Activated T-cell treated with anti-CD3 and anti-CD28 coated beads, Interleukin-2, amount 50 U/mL, for 48 hours (primary cell): ENCODE measurements around the gene KRR1.
A peak's percentile ranks its signal among the peaks of the same experiment; 100 is the strongest.

ENCODE experiments used
- DNase-seq, 2 experiments: peaks; one replicate each; pipeline ENCODE4 v3.0.0-alpha.2; 2020

The KRR1 gene

DNA sequence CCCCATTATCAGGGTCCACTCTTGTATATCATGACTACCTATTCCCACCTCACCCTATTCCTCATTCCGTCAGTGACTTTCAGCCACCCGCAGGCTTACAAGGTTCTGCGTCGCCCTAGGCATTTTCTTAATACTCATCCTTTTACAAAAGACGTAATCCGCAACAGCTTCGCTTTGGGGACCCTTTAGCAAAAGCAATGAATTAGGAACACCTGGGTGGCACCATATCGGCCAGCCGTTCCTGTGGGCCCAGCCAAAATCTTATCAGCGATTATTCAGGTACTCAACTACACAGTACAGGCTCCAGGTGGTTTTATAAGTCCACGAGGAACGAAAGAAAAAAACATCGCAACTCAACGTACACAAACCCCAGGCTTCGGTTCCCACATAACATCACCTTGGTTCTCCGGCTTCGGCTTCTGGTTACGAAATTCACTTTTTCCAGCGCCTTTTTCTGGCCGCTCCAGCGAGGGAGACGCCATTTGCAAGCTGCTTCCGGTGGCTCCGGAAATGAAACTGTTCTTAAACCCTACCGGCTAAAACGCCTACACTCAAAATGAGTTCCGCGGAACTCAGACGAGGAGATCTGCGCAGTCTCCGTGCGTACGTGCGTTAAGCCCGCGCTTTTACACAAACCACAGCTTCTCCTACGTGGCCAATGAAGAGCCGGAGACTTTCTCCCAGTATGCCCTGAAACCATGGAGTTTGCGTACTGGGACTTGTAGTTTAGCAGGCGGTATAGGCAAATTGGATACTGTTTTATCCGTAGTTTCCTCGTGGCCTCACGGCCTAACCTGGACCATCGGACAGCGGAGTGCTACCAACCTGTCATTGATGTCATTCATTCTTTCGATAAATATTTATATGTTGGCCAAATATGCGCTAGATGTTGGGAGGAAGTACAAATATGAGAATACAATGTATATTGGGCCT, at the start of gene KRR1:
Gene KRR1, minus strand, starts transcription at position 494 of the 933 bp plus-strand sequence. Its CDS starts 12 bp downstream, at position 482.
- peak; percentile 86 to 90 for DNase-seq

DNA sequence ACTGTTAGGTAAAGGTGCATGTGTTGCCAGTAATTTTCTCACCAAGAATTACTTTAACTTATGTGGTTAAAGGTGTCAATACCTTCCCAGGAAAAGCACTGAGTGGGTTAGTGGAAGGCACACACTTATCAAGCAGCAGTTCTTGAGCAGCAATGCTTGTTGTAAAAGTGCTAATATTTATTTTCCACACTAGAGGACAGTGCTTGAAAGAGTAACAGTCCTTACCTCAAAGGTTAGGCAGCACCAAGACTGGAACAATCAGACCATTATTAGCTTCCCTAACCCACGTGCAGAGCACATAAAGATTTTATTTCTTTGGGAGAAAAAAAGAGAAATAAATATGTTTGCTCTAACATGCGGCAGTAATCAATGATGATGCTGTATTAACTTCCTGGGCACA, 48.8 kb upstream of the KRR1 start:
- DNase-seq = no peak

DNA sequence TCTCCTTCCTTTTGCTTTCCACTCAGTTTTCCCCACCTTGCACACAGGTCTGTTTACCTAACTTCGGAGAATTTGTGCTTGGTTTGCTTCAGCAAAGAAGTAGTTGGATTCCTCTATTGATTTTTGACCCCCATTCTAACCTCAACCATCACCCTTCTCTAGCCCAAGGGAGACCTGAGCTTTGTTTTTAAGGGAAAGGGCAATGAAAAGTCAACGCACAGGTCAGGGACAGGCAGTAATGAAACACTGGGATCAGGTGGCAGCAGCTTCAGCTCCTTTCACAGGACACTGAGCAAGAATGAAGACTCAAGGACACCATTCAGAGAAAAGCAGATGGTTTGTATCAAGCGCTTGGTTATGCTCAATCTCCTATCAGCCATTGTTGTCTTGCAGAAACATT, 46.9 kb upstream of the KRR1 start:
- DNase-seq = no peak

DNA sequence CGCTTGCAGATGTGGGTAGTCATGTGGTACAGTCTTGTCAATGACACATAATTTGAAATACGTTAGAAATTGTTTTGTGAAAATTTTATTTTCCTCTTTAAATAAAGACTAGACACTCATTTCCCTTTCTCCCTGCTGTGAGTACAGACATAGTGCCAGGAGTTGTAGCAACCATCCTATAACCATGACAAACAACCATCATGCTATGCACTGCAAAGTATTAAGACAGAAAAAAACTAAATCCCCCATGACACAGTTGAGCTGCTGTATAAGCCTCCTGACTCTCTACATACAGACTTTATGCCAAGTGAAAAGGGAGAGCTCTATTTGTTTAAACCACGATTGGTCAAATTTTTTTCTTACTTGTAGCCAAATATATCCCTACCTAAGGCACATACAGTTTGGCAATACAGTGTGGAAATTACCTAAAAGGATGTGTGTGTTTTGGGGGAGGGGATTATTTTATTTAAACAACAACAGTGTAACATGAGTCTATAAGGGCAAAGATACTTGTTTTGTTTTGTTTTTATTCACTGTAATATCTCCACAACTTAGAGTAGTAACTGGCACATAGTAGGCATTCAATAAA, 45.0 kb upstream of the KRR1 start:
- no peak for DNase-seq

DNA sequence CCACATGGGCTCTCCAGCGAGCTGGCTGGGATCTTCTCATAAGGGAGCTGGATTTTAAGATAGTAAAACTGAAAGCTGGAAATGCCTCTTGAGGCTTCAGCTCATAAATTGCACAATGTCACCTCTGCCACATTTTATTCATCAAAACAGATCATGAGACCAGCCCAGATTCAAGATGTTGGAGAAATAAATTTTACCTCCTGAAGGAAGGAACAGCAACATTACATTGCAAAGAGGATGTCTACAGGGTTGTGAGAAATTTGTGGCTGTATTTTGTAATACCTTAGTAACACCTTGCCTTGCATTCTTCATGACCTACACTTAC, 43.1 kb upstream of the KRR1 start:
- DNase-seq = no peak

DNA sequence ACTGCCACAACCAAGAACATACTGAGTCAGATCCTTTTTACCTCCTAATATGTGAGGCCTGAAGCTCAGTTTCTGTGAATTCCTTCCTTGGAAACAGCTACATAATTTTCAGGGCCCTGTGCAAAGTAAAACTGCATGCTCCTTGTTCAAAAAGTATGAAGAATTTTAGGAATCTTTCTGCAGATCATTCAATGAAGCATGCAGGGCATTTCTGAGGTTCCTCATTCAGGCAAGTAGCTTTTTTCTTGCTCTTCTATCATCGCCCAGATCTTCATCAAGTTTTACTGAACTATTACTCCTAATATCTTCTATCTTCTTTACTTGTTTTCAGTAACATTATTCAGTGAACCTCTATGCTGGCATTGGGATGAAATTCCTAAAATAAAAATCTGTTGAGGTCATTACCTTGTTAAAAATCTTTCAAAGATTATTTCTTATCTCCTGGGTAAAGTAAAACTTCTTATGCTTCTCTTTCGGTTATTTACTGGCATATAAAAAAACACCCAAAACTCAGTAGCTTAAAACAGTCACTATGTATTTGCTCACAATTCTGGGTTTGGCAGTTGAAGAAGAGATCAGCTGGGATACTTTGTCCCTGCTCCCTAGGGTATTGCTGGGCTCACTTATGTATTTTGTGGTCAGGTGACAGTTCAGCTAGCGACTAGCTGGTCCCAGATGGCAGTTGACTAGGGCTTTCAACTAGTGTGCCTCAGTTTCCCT, 42.6 kb upstream of the KRR1 start:
- no peak for DNase-seq

DNA sequence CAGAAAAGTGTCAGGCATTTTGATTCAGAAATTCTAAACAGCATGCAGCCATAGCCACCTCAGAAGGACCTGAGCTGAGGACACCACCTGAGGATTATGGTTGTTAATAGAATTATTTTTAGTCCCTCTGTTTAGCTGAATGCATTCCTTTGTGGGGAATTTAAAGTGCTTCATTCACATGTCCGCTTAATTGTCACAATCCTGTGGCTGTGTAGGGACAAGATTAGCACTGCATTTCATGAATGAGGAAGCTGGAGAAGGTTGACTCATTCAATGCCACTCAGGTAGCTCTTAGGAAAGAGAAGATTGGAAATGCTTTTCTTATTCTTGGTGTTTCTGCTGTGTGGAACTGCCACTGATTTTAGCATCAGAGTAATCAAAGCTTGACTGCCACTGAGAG, 42.0 kb upstream of the KRR1 start:
- DNase-seq = no peak

DNA sequence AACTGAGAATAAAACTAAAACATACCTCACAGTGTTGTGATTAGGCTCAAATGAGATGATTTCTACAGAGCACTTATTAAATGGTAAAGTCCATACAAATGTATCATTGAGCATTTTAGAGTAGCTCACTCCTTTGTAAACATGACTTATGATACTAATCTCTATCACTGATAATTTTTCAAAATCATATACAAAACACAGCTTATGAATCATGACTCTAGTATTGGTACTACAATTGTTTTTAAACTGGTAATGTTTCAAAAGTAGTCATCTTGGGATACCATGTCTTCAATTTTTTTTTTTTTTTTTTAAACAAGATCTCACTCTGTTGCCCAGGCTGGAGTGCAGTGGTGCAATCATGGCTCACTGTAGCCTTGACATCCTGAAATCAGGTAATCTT, 40.1 kb upstream of the KRR1 start:
- DNase-seq = no peak

DNA sequence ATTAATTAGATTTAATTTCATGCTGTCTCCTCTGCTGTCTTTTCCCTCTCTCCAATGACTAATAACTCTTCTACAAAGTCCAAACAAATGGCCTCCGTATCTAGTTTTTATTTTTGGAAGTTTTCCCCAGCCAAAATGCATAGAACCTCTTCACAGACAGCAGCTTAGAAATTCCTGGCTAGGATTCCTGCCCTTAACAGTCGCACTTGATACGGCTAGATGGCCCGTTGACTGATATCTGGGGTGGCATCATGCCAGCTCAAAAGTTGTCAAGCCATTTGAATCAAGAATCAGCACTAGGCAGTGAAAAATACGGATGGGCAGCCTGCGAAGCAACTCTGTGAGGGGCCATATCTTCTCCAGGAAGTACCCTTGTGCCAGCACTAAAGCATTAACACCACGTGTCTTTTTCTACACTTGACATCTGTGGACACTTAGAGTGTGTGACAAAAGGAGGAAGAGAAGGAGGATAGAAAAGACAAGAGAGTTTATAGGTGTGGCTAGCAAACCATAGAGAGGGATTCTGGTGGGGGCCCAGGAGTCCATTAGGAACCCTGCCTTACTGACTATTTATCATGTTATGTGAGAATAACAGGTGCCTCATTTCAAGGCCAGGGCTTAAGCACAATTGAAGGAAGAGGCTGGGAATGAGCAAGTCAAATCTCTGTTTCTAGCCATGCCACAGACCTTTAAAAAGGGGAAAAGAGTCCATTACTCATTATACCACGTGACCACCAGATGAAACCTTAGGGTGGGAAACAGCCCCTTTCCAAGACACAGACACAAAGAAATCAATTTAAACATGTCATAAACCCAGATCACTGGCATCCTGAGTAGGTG, 39.2 kb upstream of the KRR1 start:
- DNase-seq = no peak

DNA sequence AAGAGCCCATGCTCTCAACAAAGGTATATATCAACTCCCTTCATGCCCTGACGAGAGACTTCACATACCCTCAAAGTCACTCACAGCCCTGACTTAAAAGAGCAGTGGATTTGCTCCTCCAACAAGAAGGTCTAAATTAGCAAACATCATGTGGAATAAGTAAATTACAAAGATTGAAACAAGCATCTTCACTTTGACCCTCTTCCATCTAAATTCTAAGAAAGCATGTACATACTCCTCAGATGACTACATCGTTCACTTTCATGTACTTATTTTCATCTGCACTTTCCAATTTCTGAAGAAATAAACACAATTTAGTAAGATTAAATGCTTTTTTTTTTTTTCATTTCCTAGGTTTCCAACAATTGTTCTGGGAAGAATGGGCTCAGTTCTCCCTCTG, 38.6 kb upstream of the KRR1 start:
- no peak for DNase-seq

DNA sequence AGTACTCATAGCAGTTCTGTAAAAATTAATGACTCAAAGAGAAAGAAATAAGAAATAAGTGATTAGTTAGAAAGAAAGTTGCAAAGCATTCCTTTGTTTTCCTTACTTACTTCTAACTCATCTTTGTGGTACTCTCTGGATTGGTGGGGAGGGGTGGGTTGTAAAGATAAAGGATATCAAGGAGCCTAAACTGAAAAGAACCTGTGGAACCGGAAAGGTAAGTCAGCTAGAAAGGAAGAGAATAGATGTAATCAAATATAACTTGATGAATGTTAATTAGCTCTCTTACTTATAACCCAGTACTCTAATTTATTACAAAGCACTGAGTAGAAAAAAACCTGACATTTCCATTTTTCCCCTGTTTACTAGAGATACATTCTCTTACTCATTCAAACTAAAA, 37.5 kb upstream of the KRR1 start:
- DNase-seq = no peak

DNA sequence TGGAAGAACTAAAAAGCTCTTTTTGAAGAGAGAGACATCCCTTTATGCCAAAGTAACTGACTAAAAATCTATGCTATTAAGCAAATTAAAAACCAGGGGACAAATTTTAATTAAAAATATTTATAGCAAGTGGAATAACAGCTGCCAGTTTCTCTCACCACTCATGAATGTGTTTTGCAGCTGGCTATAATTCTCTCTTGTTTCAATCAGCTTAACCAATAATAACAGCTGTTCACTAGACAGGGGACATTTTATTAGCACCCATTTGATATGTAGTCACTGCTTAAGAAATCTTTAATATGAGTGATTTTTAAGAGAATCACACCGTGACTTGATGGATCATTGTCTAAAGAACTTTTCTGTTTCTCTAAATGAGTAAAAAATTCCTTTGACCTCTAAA, 34.2 kb upstream of the KRR1 start:
- no peak for DNase-seq

DNA sequence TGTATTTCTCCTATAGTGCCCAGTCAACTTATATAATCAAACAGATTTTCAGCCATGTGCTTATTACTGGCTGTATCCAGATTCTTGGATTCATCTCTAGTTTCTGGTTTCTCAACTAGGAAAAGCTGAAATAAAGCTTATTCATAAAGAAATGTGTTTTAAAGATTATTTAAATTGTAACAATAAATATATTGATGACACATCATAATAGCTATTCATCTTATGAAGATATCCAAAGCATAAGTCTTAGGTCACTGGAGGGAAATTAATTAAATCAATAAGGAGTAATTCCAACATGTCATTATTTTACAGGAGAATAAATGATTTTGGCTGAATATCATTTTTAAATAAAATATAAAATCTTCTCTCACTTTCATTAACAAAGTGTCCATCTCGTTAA, 32.1 kb upstream of the KRR1 start:
- DNase-seq = no peak

DNA sequence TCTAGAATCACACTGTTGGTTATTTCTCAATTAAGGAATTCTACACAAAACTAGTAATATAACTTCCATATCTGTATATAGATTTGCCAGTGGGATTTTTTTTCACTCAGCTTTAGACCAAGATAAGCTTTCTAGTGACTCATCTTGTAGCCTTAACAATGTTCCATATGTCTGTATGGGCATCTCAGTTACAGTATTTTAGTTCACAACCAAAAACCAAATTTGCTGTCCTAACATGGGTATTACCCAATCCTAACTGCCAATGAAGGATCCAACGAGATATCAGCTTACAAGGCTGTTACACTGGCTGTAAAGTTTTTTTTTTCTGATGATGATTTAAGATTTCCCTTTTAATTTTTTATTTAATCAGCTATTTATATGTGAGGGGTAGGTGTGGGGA, 31.5 kb upstream of the KRR1 start:
- no peak for DNase-seq

DNA sequence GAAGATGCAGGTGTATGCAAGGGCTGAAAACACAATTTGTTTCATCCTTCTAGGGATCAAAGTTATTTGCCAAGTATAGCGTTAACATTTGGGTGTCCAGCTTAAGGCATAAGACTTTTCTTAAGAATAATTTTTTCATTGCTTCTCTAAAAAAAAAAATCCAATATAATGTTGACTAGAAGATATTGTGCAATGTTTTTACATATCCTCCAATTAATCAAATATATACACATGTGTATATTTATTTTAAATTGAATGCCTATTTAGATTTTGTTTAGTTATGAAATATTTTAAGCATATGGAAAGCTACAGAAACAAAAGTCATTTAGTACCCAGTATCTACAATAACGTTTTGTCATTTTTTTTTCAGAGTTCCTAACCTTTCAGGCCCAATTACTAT, 28.5 kb upstream of the KRR1 start:
- no peak for DNase-seq

DNA sequence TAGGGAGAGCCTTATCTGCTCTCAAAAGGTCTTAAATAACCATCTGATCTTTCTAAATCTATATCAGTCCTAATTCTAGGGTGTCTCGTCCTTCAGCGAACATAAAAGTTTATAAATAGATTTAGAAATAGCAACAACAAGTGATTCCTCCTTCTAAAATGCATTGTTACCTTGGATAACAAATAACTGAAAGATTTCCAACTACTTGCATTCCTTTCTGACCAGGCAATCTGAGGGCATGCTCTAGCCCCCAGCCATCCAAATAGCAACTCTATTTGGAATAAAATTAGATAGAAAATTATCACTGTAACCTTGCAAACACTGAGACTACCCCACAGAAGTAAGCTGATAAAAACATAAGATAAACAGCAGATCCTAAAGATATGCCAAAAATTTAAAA, 21.8 kb upstream of the KRR1 start:
- DNase-seq = no peak

DNA sequence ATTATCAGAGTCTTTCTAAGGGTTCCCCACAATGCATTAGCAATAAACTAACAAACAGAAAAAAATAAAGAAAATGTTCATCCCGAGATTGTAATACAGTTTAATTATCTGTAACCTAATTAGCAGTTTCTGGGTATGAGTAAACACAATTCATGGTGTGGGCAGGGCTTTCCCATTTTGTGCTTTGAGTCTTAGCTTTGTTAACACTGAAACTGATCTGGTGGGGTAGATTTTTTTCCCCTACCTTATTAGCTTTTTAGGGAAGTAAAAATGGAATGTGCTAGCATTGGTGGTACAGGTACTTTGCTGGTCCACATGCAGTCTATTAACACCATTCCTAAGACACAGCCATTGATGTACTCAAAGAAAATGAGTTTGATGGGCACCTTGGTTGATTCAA, 18.4 kb upstream of the KRR1 start:
- no peak for DNase-seq

DNA sequence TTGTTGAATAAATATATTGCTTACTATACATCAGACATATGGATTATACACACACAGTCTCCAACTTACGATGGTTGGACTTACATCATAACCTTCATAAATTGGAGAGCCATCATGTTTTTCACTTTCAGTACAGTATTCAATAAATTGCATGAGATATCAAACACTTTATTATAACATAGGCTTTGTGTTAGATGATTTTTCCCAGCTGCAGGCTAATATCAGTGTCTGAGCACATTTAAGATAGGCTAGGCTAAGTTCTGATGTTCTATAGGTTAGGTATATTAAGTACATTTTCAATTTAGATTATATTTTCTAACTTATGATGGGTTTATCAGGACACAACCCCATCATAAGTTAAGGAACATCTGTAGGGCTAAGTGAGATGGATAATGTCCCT, 17.9 kb upstream of the KRR1 start:
- DNase-seq = no peak

DNA sequence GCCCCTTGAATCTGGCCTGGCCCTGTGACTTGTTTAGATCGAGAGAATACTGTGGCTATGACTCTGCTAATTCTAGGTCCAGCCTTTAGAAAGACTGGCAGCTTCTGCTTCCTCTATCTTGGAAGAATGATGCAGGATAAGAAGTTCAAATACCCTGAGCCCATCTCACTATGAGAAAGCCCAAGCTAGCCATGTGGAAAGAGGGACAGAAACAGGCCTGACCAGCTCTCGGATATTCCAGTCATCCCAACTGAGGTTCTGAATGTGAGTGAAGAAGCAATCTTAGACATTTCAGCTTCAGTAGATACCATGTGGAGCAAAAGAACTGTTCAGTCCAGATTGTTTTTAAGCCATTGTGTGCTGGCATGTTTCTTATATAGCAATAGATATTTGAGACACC, 17.3 kb upstream of the KRR1 start:
- DNase-seq = no peak

DNA sequence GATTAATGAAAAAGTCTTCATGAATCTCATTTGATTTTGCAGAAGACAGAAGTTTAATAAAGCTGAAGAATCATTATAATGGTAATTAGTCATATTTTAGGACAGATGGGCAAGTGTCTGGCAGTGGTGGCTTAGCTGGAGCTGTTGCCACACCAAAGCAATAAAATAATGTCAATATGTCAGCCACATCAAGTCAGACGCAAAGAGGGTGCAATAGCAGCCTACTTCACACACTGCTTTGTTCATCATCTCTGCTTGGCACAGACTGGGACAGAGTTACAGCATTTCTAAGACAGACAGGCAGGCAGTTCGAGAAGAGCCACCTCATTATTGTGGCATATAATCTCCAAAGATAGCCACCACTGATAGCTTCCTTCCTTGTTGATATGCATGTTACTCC, 16.9 kb upstream of the KRR1 start:
- no peak for DNase-seq

DNA sequence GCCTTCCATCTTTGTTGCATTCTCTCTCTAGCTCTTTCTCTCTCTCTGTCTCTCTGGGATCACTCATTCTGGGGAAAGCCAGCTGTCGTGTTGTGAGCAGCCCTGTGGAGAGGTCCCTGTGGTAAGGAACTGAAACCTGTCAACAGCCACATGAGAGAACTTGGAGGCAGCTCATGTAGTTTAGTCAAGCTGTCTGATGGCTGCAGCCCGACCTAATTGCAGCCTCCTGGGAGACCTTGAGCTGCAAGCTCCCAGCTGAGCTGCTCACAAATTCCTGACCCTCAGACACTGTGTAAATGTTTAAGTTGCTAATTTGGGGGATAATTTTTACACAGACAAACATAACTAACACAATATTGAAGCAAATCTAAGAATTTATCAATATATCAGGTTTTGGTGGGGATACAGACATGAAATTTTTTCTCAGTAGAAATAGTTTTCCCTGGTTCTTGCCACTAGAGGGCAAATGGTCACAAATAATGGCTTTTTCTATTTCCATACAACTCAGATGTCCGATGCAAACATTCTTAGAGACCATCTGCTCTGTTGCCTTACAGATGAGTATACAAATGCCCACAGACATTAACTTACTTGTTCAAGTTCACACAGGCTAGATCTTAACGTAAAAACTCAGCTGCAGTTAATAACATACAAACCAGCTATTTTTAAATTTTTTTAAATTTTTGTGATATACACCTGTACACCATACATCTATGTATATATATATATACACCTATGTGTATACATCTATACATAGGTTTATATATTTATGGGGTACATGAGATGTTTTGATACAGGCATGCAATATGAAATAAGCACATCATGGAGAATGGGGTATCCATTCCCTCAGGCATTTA, 15.5 kb upstream of the KRR1 start:
- peak in 1 of 2 experiments; percentile 30 for DNase-seq

DNA sequence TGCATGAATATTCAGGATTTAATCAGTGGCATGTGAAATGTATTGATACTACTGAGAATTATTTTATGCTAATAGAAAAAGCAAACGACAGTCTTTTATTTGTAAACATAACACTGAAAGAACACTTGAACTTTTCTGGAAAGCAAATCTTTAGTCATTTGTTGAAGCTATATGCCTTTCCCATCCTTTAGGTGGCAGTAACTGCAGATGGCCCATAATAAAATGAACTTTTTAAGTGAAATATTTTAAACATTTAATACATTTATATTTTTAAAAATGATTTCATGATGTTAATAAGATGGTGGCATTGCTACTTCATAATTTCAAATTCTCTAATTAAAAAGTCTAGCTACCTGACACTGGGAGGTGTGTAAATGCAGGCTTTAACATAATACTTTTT, 13.9 kb upstream of the KRR1 start:
- DNase-seq = no peak
